OCI-LY3 (cell line): ENCODE measurements around the gene MPPED1.

Experiments used
- H2AFZ ChIP-seq: fragments of 200-600, 300-600 bp; shearing (Covaris generic); 2 replicates; pipeline ENCODE4 v1.6.0; 2014; ENCODE audit warnings: antibody characterized with exemption, low read depth, low read length
- H3K27ac ChIP-seq: fragments of 200-600, 300-600 bp; sonication (generic); 2 replicates; pipeline ENCODE4 v1.5.1; 2014; ENCODE audit warnings: mild to moderate bottlenecking, low read length, moderate library complexity, mixed read lengths
- H3K27me3 ChIP-seq: fragments of 200-600, 300-600 bp; sonication (generic); 2 replicates; pipeline ENCODE4 v1.6.1; 2014; ENCODE audit warnings: low read depth, low read length, mixed read lengths
- H3K36me3 ChIP-seq: fragments of 200-600, 300-600 bp; sonication (generic); replicated peaks from 2 replicates; pipeline ENCODE3; 2014; ENCODE audit warnings: low read depth, low read length, mixed read lengths
- H3K4me1 ChIP-seq: fragments of 300-600, 200-600 bp; sonication (generic); 2 replicates; pipeline ENCODE4 v1.6.1; 2014; ENCODE audit warnings: low read length, mixed read lengths
- H3K4me2 ChIP-seq: fragments of 200-600, 300-600 bp; sonication (generic); 2 replicates; pipeline ENCODE4 v1.6.1; 2014; ENCODE audit warnings: low read length, mixed read lengths
- H3K4me3 ChIP-seq: fragments of 300-600, 200-600 bp; sonication (generic); 2 replicates; pipeline ENCODE4 v1.5.1; 2014; ENCODE audit warnings: antibody characterized with exemption, mild to moderate bottlenecking, low read length, moderate library complexity
- H3K79me2 ChIP-seq: fragments of 300-600, 200-600 bp; shearing (Covaris generic); 2 replicates; pipeline ENCODE4 v1.6.1; 2014; ENCODE audit warnings: mild to moderate bottlenecking, low read length, mixed read lengths
- H3K9ac ChIP-seq: fragments of 300-600, 200-600 bp; shearing (Covaris generic); 2 replicates; pipeline ENCODE4 v1.6.0; 2014; ENCODE audit warnings: mild to moderate bottlenecking, low read length, moderate library complexity
- H3K9me3 ChIP-seq: fragments of 200-600, 300-600 bp; shearing (Covaris generic); 2 replicates; pipeline ENCODE4 v1.6.1; 2014; ENCODE audit warnings: low read length, mixed read lengths; ENCODE audit not compliant: insufficient read depth
- H4K20me1 ChIP-seq: fragments of 200-600, 300-600 bp; sonication (generic); 2 replicates; pipeline ENCODE4 v1.6.1; 2016; ENCODE audit warnings: low read length, mixed read lengths; ENCODE audit not compliant: insufficient read depth
- CTCF ChIP-seq: fragments of 200-600, 300-600 bp; sonication (generic); IDR thresholded peaks from 2 replicates; pipeline ENCODE4 v1.5.1; 2014; ENCODE audit warnings: antibody characterized with exemption, low read length, low read depth
- EZH2phosphoT487 ChIP-seq: fragments of 200-600 bp; shearing (Covaris generic); IDR thresholded peaks from 2 replicates; pipeline ENCODE4 v1.6.1; 2018; ENCODE audit warnings: antibody characterized with exemption, mixed run types, low read depth

Gene MPPED1

GRCh38 chr22:43426816-43427215 lies 15.0 kb downstream of the MPPED1 start:
- H3K4me3 ChIP-seq, result no peak overlapping the region
- no peaks in the 10 kb centered on the region for H3K4me1 ChIP-seq
- H3K9me3 ChIP-seq, result no peaks in the 10 kb centered on the region
- no peaks in the 10 kb centered on the region for H3K79me2 ChIP-seq
- TF ChIP-seq EZH2phosphoT487 (no peak), CTCF (no peak)
- H3K27ac ChIP-seq, result no peak overlapping the region
- no peaks in the 10 kb centered on the region for H4K20me1 ChIP-seq
- H2AFZ ChIP-seq, result no peak overlapping the region
- peaks cover 13% of the 10 kb centered on the region for H3K27me3 ChIP-seq
- no peak overlapping the region for H3K4me2 ChIP-seq
- H3K9ac ChIP-seq, result no peak overlapping the region
- no peaks in the 10 kb centered on the region for H3K36me3 ChIP-seq

GRCh38 chr22:43427296-43428004 lies 15.6 kb downstream of the MPPED1 start:
- no peak overlapping the region for H3K27ac ChIP-seq
- no peaks in the 10 kb centered on the region for H3K79me2 ChIP-seq
- H3K4me2 ChIP-seq, result no peak overlapping the region
- no peaks in the 10 kb centered on the region for H4K20me1 ChIP-seq
- no peak overlapping the region for H3K9ac ChIP-seq
- no peak overlapping the region for H3K4me3 ChIP-seq
- H3K27me3 ChIP-seq, result peaks cover 15% of the 10 kb centered on the region
- H2AFZ ChIP-seq, result no peak overlapping the region
- H3K36me3 ChIP-seq, result no peaks in the 10 kb centered on the region
- no peaks in the 10 kb centered on the region for H3K9me3 ChIP-seq
- no peak; the same call in 1 of the 2 replicates for TF ChIP-seq CTCF
- TF ChIP-seq EZH2phosphoT487, result no peak
- H3K4me1 ChIP-seq, result no peaks in the 10 kb centered on the region

- no peak overlapping the region for H2AFZ ChIP-seq
- H3K4me1 ChIP-seq, result no peaks in the 10 kb centered on the region
- no peaks in the 10 kb centered on the region for H3K9me3 ChIP-seq
- no peak overlapping the region for H3K9ac ChIP-seq
- H3K79me2 ChIP-seq, result no peaks in the 10 kb centered on the region
- H3K4me2 ChIP-seq, result no peak overlapping the region
- H3K36me3 ChIP-seq, result no peaks in the 10 kb centered on the region
- H3K27me3 ChIP-seq, result peaks cover 15% of the 10 kb centered on the region
- TF ChIP-seq EZH2phosphoT487 (no peak), CTCF (no peak)
- H3K4me3 ChIP-seq, result no peak overlapping the region
- H3K27ac ChIP-seq, result no peak overlapping the region
- H4K20me1 ChIP-seq, result no peaks in the 10 kb centered on the region
Measured at GRCh38 chr22:43428005-43428485, 16.2 kb downstream of the MPPED1 start.

GRCh38 chr22:43428521-43428920 lies 16.7 kb downstream of the MPPED1 start:
- H3K4me2 ChIP-seq, result no peak overlapping the region
- peaks cover 15% of the 10 kb centered on the region for H3K27me3 ChIP-seq
- H3K79me2 ChIP-seq, result no peaks in the 10 kb centered on the region
- H2AFZ ChIP-seq, result no peak overlapping the region
- H3K4me1 ChIP-seq, result no peaks in the 10 kb centered on the region
- no peak overlapping the region for H3K4me3 ChIP-seq
- H3K9me3 ChIP-seq, result no peaks in the 10 kb centered on the region
- TF ChIP-seq EZH2phosphoT487, result no peak
- TF ChIP-seq CTCF, result no peak
- H3K27ac ChIP-seq, result no peak overlapping the region
- H4K20me1 ChIP-seq, result no peaks in the 10 kb centered on the region
- no peaks in the 10 kb centered on the region for H3K36me3 ChIP-seq
- no peak overlapping the region for H3K9ac ChIP-seq
